H1 (cell line): ENCODE results near the gene STARD8. TPM values are rescaled to one million over a fixed set of nuclear protein-coding genes. Genes with fewer than 3 reads are reported as not detected.

Experiments used
- CTCF ChIA-PET: fragments of 300-600 bp; sonication (Branson Sonifier 250); formaldehyde crosslinking; loops from one replicate; lab custom pipeline; 2021; ENCODE audit not compliant: partially characterized antibody; lab: Charles Lee
- POLR2A ChIA-PET: fragments of 300-600 bp; sonication (Branson Sonifier 250); formaldehyde crosslinking; loops from one replicate; lab custom pipeline; 2021; ENCODE audit warnings: inconsistent platforms; ENCODE audit not compliant: partially characterized antibody; lab: Charles Lee
- DNase-seq, 2 experiments: peaks; one replicate each; pipeline versions ENCODE4 v3.0.0 to v3.0.0-alpha.2; 2010 to 2022; ENCODE audit warnings: low spot score in 2 of 2, low read depth in 1 of 2, mixed read lengths in 1 of 2
- FAIRE-seq: peaks from 2 replicates; lab custom pipeline; 2011; peaks lifted over from hg19 to GRCh38; lab: Jason Lieb, UNC
- H2AFZ ChIP-seq: 2 replicates; pipeline ENCODE4 v1.8.1; 2012; ENCODE audit warnings: low read length, inconsistent platforms
- H2AK5ac ChIP-seq: 2 replicates; pipeline ENCODE4 v1.6.1; 2013; ENCODE audit warnings: low read depth, low read length
- H2BK120ac ChIP-seq: replicated peaks from 2 replicates; pipeline ENCODE3; 2013; ENCODE audit warnings: low read depth, low read length, inconsistent platforms
- H2BK12ac ChIP-seq: 2 replicates; pipeline ENCODE4 v1.6.1; 2013; ENCODE audit warnings: low read depth, low read length
- H2BK15ac ChIP-seq: 2 replicates; pipeline ENCODE4 v1.6.1; 2013; ENCODE audit warnings: low read length
- H2BK20ac ChIP-seq: 2 replicates; pipeline ENCODE4 v1.6.1; 2013; ENCODE audit warnings: low read length
- H2BK5ac ChIP-seq: 2 replicates; pipeline ENCODE4 v1.6.1; 2013; ENCODE audit warnings: low read depth, low read length
- H3K14ac ChIP-seq: 2 replicates; pipeline ENCODE4 v1.6.1; 2013; ENCODE audit warnings: inconsistent platforms; ENCODE audit not compliant: insufficient read length
- H3K18ac ChIP-seq: 2 replicates; pipeline ENCODE4 v1.6.1; 2013; ENCODE audit warnings: low read length; ENCODE audit errors: extremely low read depth
- H3K23ac ChIP-seq: 2 replicates; pipeline ENCODE4 v1.6.1; 2013; ENCODE audit warnings: inconsistent platforms; ENCODE audit not compliant: insufficient read length
- H3K23me2 ChIP-seq: 2 replicates; pipeline ENCODE4 v1.6.1; 2013; ENCODE audit warnings: low read depth, low read length
- H3K27ac ChIP-seq: 2 replicates; pipeline ENCODE4 v1.6.1; 2011; ENCODE audit warnings: low read depth, low read length, inconsistent platforms
- H3K27me3 ChIP-seq, 4 experiments: replicated peaks in 1 of 4; 1 replicate in 1 of 4; 2 replicates in 3 of 4; pipeline versions ENCODE4 v1.6.1 to v1.8.1; 2011 to 2013; ENCODE audit warnings: low read length in 3 of 4, mild to moderate bottlenecking in 3 of 4, inconsistent platforms in 2 of 4, mixed read lengths in 2 of 4, moderate library complexity in 1 of 4; ENCODE audit not compliant: control insufficient read depth in 3 of 4, insufficient read depth in 3 of 4; ENCODE audit errors: extremely low read depth in 1 of 4
- H3K36me3 ChIP-seq, 4 experiments: 2 replicates each; pipeline versions ENCODE4 v1.6.1 to v1.8.1; 2011 to 2013; ENCODE audit warnings: mild to moderate bottlenecking in 4 of 4, low read length in 3 of 4, moderate library complexity in 2 of 4, control low read depth in 1 of 4, inconsistent platforms in 1 of 4; ENCODE audit not compliant: insufficient read depth in 4 of 4, control insufficient read depth in 2 of 4
- H3K4ac ChIP-seq: replicated peaks from 2 replicates; pipeline ENCODE3; 2013; ENCODE audit warnings: low read length, low read depth, mixed read lengths, inconsistent platforms; ENCODE audit not compliant: insufficient read length
- H3K4me1 ChIP-seq, 4 experiments: replicated peaks in 1 of 4; 1 replicate in 1 of 4; 2 replicates in 3 of 4; pipeline versions ENCODE4 v1.6.1 to v1.8.1; 2011 to 2013; ENCODE audit warnings: low read length in 3 of 4, inconsistent platforms in 2 of 4, mixed read lengths in 1 of 4; ENCODE audit not compliant: insufficient read depth in 4 of 4, control insufficient read depth in 3 of 4
- H3K4me2 ChIP-seq, 2 experiments: 2 replicates each; pipeline versions ENCODE4 v1.6.1 to v1.8.1; 2011 to 2013; ENCODE audit warnings: low read depth in 2 of 2, low read length in 2 of 2, control low read depth in 1 of 2, inconsistent platforms in 1 of 2, mild to moderate bottlenecking in 1 of 2; ENCODE audit not compliant: insufficient read depth in 1 of 2
- H3K4me3 ChIP-seq, 4 experiments: fragments of 200-600, 300-600 bp in 1 of 4; sonication (generic), shearing (Covaris generic), sonication (Bioruptor Twin) in 1 of 4; 2 replicates each; pipeline versions ENCODE4 v1.5.1 to v1.8.1; 2011 to 2016; ENCODE audit warnings: low read length in 4 of 4, low read depth in 3 of 4, control low read depth in 2 of 4, inconsistent platforms in 2 of 4, mild to moderate bottlenecking in 2 of 4, mixed read lengths in 1 of 4, moderate library complexity in 1 of 4; ENCODE audit not compliant: insufficient read depth in 2 of 4; ENCODE audit errors: extremely low read depth in 1 of 4
- H3K56ac ChIP-seq: replicated peaks from 2 replicates; pipeline ENCODE3; 2013; ENCODE audit warnings: low read depth, mild to moderate bottlenecking, mixed read lengths, low read length, inconsistent platforms; ENCODE audit not compliant: insufficient read length
- H3K79me1 ChIP-seq: 2 replicates; pipeline ENCODE4 v1.6.1; 2013; ENCODE audit warnings: low read depth, low read length, control low read depth
- H3K79me2 ChIP-seq, 2 experiments: 2 replicates each; pipeline versions ENCODE4 v1.6.1 to v1.8.1; 2012 to 2013; ENCODE audit warnings: low read length in 2 of 2, mild to moderate bottlenecking in 2 of 2, inconsistent platforms in 1 of 2; ENCODE audit not compliant: insufficient read depth in 2 of 2, control insufficient read depth in 1 of 2
- H3K9ac ChIP-seq, 4 experiments: replicated peaks in 1 of 4; 1 replicate in 1 of 4; 2 replicates in 3 of 4; pipeline versions ENCODE4 v1.6.1 to v1.8.1; 2011 to 2013; ENCODE audit warnings: low read depth in 3 of 4, low read length in 3 of 4, control low read depth in 2 of 4, mild to moderate bottlenecking in 2 of 4, moderate library complexity in 2 of 4, inconsistent platforms in 1 of 4; ENCODE audit errors: extremely low read depth in 1 of 4
- H3K9me3 ChIP-seq, 2 experiments: 2 replicates each; pipeline versions ENCODE4 v1.6.1 to v1.8.1; 2012 to 2013; ENCODE audit warnings: mild to moderate bottlenecking in 2 of 2, moderate library complexity in 2 of 2, control low read depth in 1 of 2, inconsistent platforms in 1 of 2, low read depth in 1 of 2, low read length in 1 of 2, mixed read lengths in 1 of 2; ENCODE audit not compliant: insufficient read depth in 2 of 2
- H4K20me1 ChIP-seq, 2 experiments: replicated peaks in 1 of 2; 2 replicates each; pipeline versions ENCODE3 to v1.8.1; 2011 to 2013; ENCODE audit warnings: inconsistent platforms in 2 of 2, low read length in 2 of 2, mild to moderate bottlenecking in 1 of 2; ENCODE audit not compliant: insufficient read depth in 2 of 2, control insufficient read depth in 1 of 2
- H4K5ac ChIP-seq: 2 replicates; pipeline ENCODE4 v1.6.1; 2013; ENCODE audit warnings: low read length, low read depth, mixed read lengths, inconsistent platforms; ENCODE audit not compliant: insufficient read length
- H4K8ac ChIP-seq: 2 replicates; pipeline ENCODE4 v1.8.0; 2013; ENCODE audit warnings: mild to moderate bottlenecking, moderate library complexity, low read length, inconsistent platforms; ENCODE audit not compliant: insufficient read depth; ENCODE audit errors: extremely low read depth
- H4K91ac ChIP-seq: replicated peaks from 2 replicates; pipeline ENCODE3; 2013; ENCODE audit warnings: low read length, mixed read lengths, inconsistent platforms; ENCODE audit not compliant: insufficient read length
- ASH2L ChIP-seq: fragments of 200-600, 300-600 bp; sonication (generic); IDR thresholded peaks from one replicate; pipeline ENCODE4 v1.7.1; 2017; ENCODE audit warnings: low read length
- CEBPB ChIP-seq: IDR thresholded peaks from 2 replicates; pipeline ENCODE4 v1.6.1; 2012; ENCODE audit warnings: low read depth, low read length
- RXRA ChIP-seq: IDR thresholded peaks from 2 replicates; pipeline ENCODE4 v1.6.1; 2011; ENCODE audit warnings: low read depth, mild to moderate bottlenecking, low read length, moderate library complexity; ENCODE audit not compliant: insufficient read depth
- USF2 ChIP-seq: IDR thresholded peaks from 2 replicates; pipeline ENCODE4 v1.6.1; 2011; ENCODE audit warnings: low read length, improper control_type of control experiment
- WGBS, 2 experiments: shearing (Covaris generic) in 1 of 2; methylation state at CpG; one replicate each; pipeline versions ENCODE4 v1.1.6 to v1.1.7; 2013 to 2015; ENCODE audit warnings: low lambda C conversion rate in 2 of 2, mixed read lengths in 2 of 2, inconsistent platforms in 1 of 2, low coverage in 1 of 2, missing lambda C conversion rate in 1 of 2; ENCODE audit not compliant: insufficient replicate concordance in 2 of 2, insufficient coverage in 1 of 2, insufficient read length in 1 of 2; ENCODE audit errors: extremely low coverage in 1 of 2, missing lambda C conversion rate in 1 of 2; 5-methylcytosine and 5-hydroxymethylcytosine counted together
- polyA plus RNA-seq, 7 experiments: library from polyadenylated mRNA; depleted of rRNA in 3 of 7; stranded (reverse) in 5 of 7; unstranded in 2 of 7; fragments of >200 nt in 5 of 7; fragments of 200-250 nt in 2 of 7; gene quantifications; 1 replicate in 5 of 7; 2 replicates in 1 of 7; 4 replicates in 1 of 7; pipeline versions ENCODE4 v1.2.1 to v1.2.3, GENCODE V29; 2011 to 2013; ENCODE audit warnings: missing spikeins in 2 of 7, mixed read lengths in 2 of 7
- total RNA-seq: library from RNA; stranded (reverse); fragmentation: NEBNext Ultra II Directional; extraction: Animal tissue kit (Norgen Biotek cat#: 25700); gene quantifications from 2 replicates; pipeline ENCODE4 v1.2.1, GENCODE V29; 2021
- TF ChIP-seq, protein P1 (sequence below): IDR thresholded peaks from 2 replicates; pipeline ENCODE4 v1.6.1; 2012; ENCODE audit warnings: low read length, inconsistent platforms

Gene STARD8
- total and polyA plus RNA-seq, 2 of the 8 experiments (the other 6 are each of a cell fraction or from before 2014, with no cell fraction given): 1.8 to 3.8 TPM

- Histone ChIP-seq H3K14ac (no peak overlapping the region), H4K8ac (no peak overlapping the region), H2BK15ac (no peak overlapping the region), H3K9ac (no peak overlapping the region), H3K23me2 (no peaks in the 10 kb centered on the region), H2BK120ac (no peak overlapping the region), H4K91ac (no peak overlapping the region), H3K36me3 (no peaks in the 10 kb centered on the region), H3K4me2 (no peak overlapping the region), H3K23ac (no peak overlapping the region), H2BK12ac (no peak overlapping the region), H3K79me2 (no peaks in the 10 kb centered on the region), H2AK5ac (no peak overlapping the region), H3K27ac (no peak overlapping the region), H2BK5ac (no peak overlapping the region), H4K5ac (no peak overlapping the region), H2AFZ (no peak overlapping the region), H3K9me3 (no peaks in the 10 kb centered on the region), H3K56ac (no peak overlapping the region), H3K79me1 (no peaks in the 10 kb centered on the region), H3K27me3 (no peaks in the 10 kb centered on the region), H3K4me3 (no peak overlapping the region), H4K20me1 (no peaks in the 10 kb centered on the region), H3K18ac (no peak overlapping the region), H3K4me1 (no peaks in the 10 kb centered on the region), H2BK20ac (no peak overlapping the region), H3K4ac (no peak overlapping the region)
- ChIA-PET POLR2A (interaction anchor here (0.6 kb wide), 1 partner anchor 399 kb away, joined by 3 read pairs; no protein-coding TSS in a partner anchor), CTCF (interaction anchor here (1.4 kb wide), 2 partner anchors 10 to 64 kb away, joined by 4 to 5 read pairs; no protein-coding TSS in a partner anchor)
- WGBS, 2 experiments: 89% methylated on average over 1 of the region's 1 CpG; no CpG with 5 or more reads in 1 of the 2 experiments
- TF ChIP-seq USF2 (no peak), RXRA (no peak), ASH2L (no peak), CEBPB (no peak)
- TF ChIP-seq, protein P1, sequence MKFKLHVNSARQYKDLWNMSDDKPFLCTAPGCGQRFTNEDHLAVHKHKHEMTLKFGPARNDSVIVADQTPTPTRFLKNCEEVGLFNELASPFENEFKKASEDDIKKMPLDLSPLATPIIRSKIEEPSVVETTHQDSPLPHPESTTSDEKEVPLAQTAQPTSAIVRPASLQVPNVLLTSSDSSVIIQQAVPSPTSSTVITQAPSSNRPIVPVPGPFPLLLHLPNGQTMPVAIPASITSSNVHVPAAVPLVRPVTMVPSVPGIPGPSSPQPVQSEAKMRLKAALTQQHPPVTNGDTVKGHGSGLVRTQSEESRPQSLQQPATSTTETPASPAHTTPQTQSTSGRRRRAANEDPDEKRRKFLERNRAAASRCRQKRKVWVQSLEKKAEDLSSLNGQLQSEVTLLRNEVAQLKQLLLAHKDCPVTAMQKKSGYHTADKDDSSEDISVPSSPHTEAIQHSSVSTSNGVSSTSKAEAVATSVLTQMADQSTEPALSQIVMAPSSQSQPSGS: no peak
- no peak for DNase-seq
- FAIRE-seq: no peak
Measured at GRCh38 chrX:68743754-68744153, 96.3 kb downstream of the STARD8 start.
